Activated naive CD8-positive, alpha-beta T cell treated with anti-CD3 and anti-CD28 coated beads, Interleukin-2, amount 50 U/mL, for 24 hours (primary cell): Measurements from ENCODE around the gene RPS14.
A peak's percentile ranks its signal among the peaks of the same experiment; 100 is the strongest.

Source experiments
- ATAC-seq: fragments of 150-1000 bp; cut with Tn5 transposase; one replicate; pipeline ENCODE4 v1.10.0; 2021
- DNase-seq: peaks from one replicate; pipeline ENCODE4 v3.0.0; 2021
- H3K27ac Mint-ChIP-seq: one replicate; pipeline ENCODE4 v1.8.0; 2021; ENCODE audit warnings: mild to moderate bottlenecking, mixed read lengths
- H3K27me3 Mint-ChIP-seq: one replicate; pipeline ENCODE4 v1.8.0; 2021; ENCODE audit warnings: mixed read lengths
- H3K36me3 Mint-ChIP-seq: one replicate; pipeline ENCODE4 v1.8.0; 2021; ENCODE audit warnings: low read depth, mixed read lengths
- H3K4me1 Mint-ChIP-seq: one replicate; pipeline ENCODE4 v1.8.0; 2021; ENCODE audit warnings: mixed read lengths
- H3K4me3 Mint-ChIP-seq: one replicate; pipeline ENCODE4 v1.8.0; 2021; ENCODE audit warnings: mild to moderate bottlenecking, moderate library complexity, mixed read lengths
- H3K9me3 Mint-ChIP-seq: one replicate; pipeline ENCODE4 v1.8.0; 2021; ENCODE audit warnings: mixed read lengths

RPS14 gene

DNA sequence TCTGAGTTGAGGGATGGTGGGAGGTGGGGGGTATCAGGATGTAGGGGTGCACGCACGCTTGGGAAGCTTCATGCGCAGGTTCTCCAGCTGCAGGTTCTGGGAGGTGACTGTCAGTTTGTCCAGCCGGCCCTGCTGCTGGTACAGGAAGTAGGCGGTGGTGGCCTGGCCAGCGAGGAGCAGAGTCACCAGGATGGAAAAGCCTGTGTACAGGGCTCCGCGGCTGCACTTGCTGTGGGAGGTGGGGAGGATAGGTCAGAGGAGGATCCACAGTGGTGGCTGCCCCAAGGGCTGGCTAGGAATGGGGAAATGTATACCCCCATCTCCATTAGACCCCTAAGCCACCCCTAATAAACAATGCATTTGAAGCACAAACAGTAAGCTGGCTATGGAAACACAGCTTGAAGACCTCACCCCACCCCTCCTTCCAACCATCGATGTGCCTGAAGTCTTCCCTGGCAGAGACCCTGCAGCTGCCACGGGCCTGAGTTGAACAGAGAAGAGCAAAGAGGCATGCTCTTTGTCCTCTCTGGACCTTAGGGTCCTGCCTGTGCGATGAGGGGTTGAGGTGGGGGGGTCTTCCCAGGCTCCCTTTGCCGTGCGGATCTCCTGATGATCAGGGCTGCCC is 42.3 kb downstream of the RPS14 start:
- Mint-ChIP-seq H3K36me3 (peaks cover 47% of the 10 kb centered on the region), H3K27me3 (no peaks in the 10 kb centered on the region), H3K27ac (no peak overlapping the region), H3K4me3 (peak overlapping the region; percentile 1), H3K4me1 (peaks cover 32% of the 10 kb centered on the region), H3K9me3 (no peaks in the 10 kb centered on the region)
- DNase-seq (no peak), ATAC-seq (no peak)

DNA sequence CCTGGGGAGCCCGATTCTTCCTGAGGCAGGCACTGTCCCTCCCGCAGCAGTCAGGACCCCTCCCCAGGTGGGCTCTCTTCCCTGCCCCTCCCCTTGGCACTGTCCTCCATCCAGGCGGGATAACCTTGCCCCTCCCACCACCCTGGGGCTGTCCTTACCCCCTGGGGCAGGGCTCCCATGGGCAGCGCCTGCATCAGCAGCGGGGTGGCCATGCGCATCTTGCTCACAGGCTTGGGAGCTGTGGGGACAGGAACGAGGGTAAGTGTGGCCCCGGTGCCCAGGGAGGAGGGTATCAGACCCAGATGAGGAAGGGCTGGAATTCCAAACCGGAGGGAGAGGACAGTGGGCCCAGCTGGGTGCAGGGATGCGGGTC is 42.8 kb downstream of the RPS14 start:
- no peak overlapping the region for H3K4me3 Mint-ChIP-seq
- H3K27ac Mint-ChIP-seq = no peak overlapping the region
- peaks cover 48% of the 10 kb centered on the region for H3K36me3 Mint-ChIP-seq
- DNase-seq (no peak), ATAC-seq (no peak)
- H3K9me3 Mint-ChIP-seq = no peaks in the 10 kb centered on the region
- no peaks in the 10 kb centered on the region for H3K27me3 Mint-ChIP-seq
- peaks cover 32% of the 10 kb centered on the region for H3K4me1 Mint-ChIP-seq

DNA sequence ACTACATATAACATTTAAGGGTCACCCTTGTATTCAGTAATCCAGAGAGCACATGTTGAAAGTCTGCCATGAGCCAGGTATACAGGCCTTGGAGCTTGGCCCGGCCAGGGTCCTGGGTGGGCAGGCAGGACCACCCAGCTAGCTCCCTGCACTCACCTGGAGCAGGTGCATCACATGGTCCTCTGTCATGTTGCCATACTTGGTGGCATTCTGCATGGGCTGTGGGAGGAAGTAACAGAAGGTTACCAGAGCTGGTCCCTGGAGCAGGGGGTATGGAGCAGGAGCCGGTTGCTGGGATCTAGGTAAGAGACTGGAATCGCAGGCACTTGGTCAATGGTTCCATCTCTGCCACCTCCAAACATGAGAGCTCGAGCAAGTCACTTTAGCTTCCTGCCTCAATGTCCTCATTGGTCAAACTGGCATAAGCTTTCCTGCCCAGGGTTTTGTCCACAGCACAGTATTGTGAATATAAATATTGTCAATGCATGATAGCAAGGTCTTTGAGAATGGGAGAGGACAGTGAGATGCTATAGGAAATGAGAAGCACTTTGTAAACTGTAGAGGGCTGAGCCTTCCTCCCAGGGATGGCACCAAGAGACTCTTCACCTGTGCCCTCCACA is 43.3 kb downstream of the RPS14 start:
- Mint-ChIP-seq H3K4me1 (peaks cover 28% of the 10 kb centered on the region), H3K36me3 (peaks cover 52% of the 10 kb centered on the region), H3K9me3 (no peaks in the 10 kb centered on the region), H3K27me3 (no peaks in the 10 kb centered on the region), H3K27ac (no peak overlapping the region), H3K4me3 (no peak overlapping the region)
- DNase-seq (no peak), ATAC-seq (no peak)

DNA sequence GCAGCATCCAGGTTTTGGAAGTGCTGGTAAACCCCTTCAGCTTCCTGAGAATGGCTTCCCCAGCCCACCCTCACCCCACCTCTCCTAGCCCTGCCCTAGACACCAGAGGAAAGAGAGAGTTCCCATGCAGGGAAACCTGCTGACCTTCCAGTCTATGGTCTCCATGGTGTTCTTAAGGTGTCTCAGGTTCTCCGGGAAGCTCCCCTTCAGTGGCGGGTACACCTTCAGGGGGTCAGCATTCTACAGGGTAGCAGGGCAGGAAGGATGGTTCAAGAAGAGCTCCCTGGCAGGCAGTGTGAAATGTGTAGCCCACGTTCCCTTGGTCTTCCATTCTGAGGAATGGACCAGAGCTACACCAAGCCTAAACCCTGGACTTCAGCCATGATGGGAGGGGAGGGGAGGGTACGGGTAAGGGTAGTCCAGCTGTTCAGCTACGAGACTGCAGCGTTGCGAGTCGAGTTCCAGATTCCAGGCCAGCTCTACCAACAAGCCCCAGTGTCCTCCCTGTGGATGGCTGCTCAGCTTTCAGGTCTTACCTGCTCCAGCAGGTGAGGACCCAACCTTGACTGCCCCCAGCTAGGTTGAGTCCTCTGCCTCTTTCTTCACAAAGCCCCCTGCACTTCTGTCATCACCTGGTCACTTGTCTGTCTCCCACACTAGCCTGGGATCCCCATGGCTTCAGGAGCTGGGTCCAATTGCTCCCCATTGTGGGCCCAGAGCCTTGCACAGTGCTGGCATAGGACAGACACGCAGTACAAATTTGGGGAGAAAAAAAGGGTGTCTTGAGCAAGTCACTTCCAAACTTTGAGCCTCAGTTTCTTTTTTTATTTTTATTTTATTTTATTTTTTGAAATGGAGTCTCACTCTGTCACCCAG is 44.4 kb downstream of the RPS14 start:
- H3K27me3 Mint-ChIP-seq = no peaks in the 10 kb centered on the region
- peaks cover 18% of the 10 kb centered on the region for H3K4me1 Mint-ChIP-seq
- H3K36me3 Mint-ChIP-seq = peaks cover 50% of the 10 kb centered on the region
- no peaks in the 10 kb centered on the region for H3K9me3 Mint-ChIP-seq
- H3K4me3 Mint-ChIP-seq = no peak overlapping the region
- H3K27ac Mint-ChIP-seq = no peak overlapping the region
- DNase-seq = no peak
- no peak for ATAC-seq

DNA sequence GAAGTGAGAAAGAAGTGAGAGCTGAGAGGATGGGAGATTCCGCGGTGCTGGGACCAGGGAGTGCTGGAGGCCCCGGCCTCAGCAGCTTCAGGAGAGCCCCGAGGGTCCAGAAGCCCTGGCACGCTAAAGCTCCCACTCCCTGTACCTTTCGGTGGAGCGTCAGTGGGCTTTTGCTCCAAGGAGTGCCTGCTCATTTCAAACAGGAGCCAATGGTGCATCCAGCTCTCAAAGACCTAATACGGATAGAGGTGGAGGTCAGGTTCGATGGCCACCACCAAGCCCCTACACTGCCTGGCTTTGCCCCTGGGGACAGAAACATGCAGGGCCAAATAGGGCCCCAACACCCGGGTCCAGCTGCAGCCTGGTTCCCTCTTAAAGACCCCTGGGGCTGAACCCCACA is 45.0 kb downstream of the RPS14 start:
- no peak for ATAC-seq

DNA sequence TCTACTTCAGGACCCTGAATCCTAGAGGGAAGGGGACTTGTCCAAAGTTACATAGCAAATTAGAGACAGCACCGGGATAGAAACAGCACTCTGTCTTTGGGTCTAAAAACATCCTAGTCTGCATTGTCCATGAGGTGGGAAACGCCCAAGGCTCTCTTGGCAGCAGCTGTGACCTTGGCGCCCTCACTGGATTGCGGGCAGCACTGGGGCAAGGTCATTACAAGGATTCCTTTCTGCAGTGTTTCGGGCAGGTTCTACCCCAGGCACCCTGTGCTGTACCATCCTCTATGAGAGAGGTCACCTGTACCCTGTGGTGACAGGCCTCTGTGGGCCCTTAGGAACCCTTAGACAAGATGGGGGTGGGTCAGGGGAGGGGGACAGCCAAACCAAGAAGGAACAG is 45.4 kb downstream of the RPS14 start:
- H3K27ac Mint-ChIP-seq = no peak overlapping the region

More for the DNA sequence above, 45.0 kb downstream of the RPS14 start:
- Mint-ChIP-seq H3K4me1 (peaks cover 11% of the 10 kb centered on the region), H3K27me3 (no peaks in the 10 kb centered on the region), H3K4me3 (no peak overlapping the region), H3K36me3 (peaks cover 49% of the 10 kb centered on the region), H3K27ac (no peak overlapping the region), H3K9me3 (no peaks in the 10 kb centered on the region)
- no peak for DNase-seq

DNA sequence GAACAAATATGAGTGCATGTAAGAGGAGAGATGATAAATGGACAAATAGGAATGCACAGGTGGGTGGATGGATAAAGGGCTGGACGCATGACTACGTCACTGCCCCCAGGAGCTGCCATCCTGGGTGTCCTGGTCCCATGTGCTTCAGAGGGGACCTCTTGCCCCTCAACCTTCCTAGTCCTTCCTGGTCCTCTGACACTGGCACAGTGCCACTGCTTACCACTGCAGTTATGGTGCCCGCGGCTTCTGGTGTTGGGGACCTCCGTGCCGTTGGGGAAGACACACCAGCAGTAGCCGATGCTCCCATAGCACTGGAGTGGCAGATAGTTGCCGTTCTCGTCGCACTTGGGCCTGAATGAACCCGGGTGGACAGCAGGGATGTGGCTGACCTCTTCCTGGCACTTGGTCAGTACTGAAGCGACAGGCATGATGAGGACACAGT is 46.6 kb downstream of the RPS14 start:
- Mint-ChIP-seq H3K4me3 (peak overlapping the region; percentile 0), H3K36me3 (peaks cover 54% of the 10 kb centered on the region), H3K27me3 (no peaks in the 10 kb centered on the region), H3K9me3 (no peaks in the 10 kb centered on the region), H3K4me1 (peaks cover 2% of the 10 kb centered on the region), H3K27ac (peak overlapping the region; percentile 45)
- no peak for DNase-seq
- ATAC-seq = no peak

More for the DNA sequence above, 45.4 kb downstream of the RPS14 start:
- H3K4me3 Mint-ChIP-seq = no peak overlapping the region
- peaks cover 11% of the 10 kb centered on the region for H3K4me1 Mint-ChIP-seq
- DNase-seq (no peak), ATAC-seq (no peak)
- no peaks in the 10 kb centered on the region for H3K27me3 Mint-ChIP-seq
- H3K36me3 Mint-ChIP-seq = peaks cover 50% of the 10 kb centered on the region
- H3K9me3 Mint-ChIP-seq = no peaks in the 10 kb centered on the region

DNA sequence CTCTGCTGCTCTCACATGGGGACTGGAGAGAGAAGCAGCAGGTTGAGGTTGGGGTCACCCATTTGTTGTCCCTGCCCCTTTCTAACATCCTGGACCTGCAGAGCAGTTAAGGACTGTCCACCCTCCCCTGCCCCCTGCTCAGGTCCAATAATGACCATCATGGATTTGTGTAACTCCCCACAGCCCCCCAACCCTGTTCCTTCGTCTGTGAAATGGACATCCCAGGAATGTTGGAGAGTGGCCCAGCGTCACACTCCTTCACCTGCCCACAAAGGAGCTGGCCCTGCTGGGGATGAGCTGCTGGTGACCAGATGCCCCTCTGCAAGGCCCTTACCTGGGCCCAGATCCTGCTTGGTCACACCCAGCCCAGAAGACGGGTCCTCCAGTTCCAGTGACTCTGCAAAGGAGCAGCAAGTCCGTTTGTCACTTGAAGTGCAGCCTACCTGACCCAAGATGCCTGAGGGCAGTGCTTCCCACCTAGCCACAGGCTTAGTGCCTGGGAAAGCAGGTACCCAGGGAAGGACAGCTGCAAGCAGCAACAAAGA is 47.2 kb downstream of the RPS14 start:
- ATAC-seq (no peak), DNase-seq (no peak)
- Mint-ChIP-seq H3K36me3 (peaks cover 55% of the 10 kb centered on the region), H3K27me3 (no peaks in the 10 kb centered on the region), H3K27ac (peak overlapping the region; percentile 45), H3K4me1 (no peaks in the 10 kb centered on the region), H3K9me3 (no peaks in the 10 kb centered on the region), H3K4me3 (peak overlapping the region; percentile 0)

DNA sequence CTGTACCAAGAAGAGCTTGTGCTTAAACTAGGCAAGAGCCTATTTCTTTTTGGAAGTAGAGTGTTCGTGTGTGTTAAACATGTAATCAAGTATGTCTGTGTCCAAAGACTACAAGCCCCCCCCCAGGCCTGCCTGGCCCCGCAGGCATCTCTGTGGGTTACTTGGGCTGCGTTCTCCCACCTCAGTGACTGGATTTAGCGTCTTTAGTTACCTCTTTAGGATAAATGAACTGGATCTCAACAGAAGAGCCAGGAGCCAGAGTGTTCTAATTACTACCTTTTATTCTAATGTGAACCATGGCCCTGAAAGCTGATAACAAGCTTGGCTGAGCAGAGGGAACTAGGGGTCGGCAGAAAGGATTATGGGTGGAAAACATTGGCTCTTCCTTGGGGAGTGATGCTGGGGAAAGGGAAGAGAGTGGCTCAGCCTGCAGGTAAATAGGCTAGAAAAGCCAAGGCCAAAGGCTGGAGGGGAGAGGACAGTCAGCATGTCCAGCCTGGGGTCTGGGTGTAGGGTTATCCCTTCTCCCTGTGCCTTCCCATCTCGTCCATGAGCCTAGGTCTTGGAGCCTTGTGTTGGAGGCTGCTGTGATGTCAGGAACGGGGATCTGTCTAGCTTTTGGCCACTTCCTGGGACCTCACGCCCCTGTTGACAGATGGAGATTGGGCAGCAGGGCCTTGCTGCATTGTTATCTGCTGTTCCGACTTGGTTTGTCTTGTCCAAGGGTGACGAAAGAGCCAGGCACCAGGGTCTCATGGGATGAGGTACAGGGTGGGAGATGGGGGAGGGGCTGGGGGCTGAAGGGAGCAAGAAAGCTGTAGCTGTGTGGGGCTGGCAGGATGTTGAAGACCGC is 47.9 kb downstream of the RPS14 start:
- Mint-ChIP-seq H3K9me3 (no peaks in the 10 kb centered on the region), H3K36me3 (peaks cover 51% of the 10 kb centered on the region), H3K4me1 (no peaks in the 10 kb centered on the region), H3K4me3 (no peak overlapping the region), H3K27me3 (no peaks in the 10 kb centered on the region), H3K27ac (peak overlapping the region; percentile 75)
- DNase-seq = no peak
- ATAC-seq = no peak

DNA sequence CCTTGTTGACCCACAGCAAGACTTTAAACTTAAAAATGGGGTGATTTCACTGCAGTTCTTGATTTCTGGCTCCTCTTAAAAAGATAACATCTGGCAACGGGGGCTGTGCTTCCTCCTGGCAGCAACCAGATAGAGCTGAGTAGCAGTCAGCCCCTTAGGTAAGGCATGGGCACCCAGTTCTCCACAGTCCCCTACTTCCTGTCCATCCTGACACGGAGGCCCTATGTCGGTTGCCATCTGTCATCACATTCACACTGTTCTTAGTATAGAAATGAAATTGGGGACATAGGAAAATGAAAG is 48.5 kb downstream of the RPS14 start:
- H3K4me1 Mint-ChIP-seq = no peaks in the 10 kb centered on the region
- peaks cover 52% of the 10 kb centered on the region for H3K36me3 Mint-ChIP-seq
- DNase-seq = no peak
- H3K27me3 Mint-ChIP-seq = no peaks in the 10 kb centered on the region
- H3K27ac Mint-ChIP-seq = peak overlapping the region; percentile 75
- no peaks in the 10 kb centered on the region for H3K9me3 Mint-ChIP-seq
- ATAC-seq = no peak
- H3K4me3 Mint-ChIP-seq = no peak overlapping the region

DNA sequence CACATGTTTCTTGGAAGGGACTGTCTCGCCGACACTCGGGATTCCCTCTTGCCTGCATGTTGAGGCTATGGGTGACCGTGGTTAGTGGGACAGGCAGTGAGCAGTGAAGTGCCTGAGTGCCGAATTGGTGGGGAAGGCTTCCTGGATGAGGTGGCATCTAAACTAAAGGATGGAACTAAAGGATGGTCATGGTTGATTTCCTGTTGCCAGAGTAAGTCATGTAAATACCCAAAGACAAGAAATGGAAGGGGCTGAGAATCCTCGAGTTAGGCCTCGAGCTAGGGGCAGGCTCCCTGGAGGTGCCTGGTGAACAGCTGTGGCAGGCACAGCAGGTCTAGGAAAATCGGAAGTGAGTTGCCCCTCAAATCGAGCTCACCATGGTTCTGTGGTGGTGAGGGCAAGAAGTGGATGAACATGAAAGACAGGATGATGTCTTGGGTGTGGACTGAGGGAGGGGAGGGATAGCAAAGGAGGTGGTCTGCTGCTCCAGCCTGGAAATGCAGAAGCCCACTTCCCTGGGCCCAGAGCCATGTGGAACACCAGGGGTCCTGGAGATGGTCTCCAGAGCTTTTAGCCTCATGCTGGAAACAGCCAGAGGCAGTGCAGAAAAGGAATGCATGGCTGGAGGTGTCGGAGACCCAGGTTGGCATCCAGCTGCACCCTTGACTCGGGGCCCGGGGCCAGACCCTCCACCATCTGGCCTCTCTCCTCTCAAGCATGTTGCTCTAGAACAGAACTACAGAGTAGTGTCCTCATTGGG is 49.0 kb downstream of the RPS14 start:
- DNase-seq (no peak), ATAC-seq (no peak)
- H3K27ac Mint-ChIP-seq = peak overlapping the region; percentile 75
- H3K9me3 Mint-ChIP-seq = no peaks in the 10 kb centered on the region
- no peaks in the 10 kb centered on the region for H3K27me3 Mint-ChIP-seq
- no peaks in the 10 kb centered on the region for H3K4me1 Mint-ChIP-seq
- no peak overlapping the region for H3K4me3 Mint-ChIP-seq
- peaks cover 54% of the 10 kb centered on the region for H3K36me3 Mint-ChIP-seq

DNA sequence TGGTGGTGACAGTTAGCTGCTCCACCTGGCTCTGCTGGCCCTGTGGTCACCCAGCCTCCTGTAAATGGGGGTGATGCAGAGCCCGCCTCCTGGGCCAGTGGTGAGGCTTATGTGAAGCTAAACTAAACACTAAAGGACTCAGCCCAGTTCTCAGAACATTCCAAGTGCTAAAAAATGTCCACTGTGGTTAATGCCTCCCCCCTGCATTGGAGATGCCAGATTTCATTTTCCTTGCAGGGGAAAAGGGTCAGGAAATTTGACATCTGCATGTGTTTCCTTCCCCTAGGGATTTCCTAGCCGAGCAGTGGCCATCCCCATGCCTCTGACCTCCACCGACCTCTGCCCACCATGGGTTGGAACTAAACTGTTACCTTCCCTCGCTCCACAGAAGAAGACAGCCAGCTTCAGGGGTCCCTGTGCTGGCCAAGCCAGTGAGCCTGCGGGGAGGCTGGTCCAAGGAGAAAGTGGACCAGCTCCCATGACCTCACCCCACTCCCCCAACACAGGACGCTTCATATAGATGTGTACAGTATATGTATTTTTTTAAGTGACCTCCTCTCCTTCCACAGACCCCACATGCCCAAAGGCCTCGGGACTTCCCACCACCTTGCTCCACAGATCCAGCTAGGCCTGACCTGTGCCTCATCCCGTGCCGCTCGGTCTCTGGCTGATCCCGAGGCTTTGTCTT is 49.9 kb downstream of the RPS14 start:
- ATAC-seq (no peak), DNase-seq (no peak)
- Mint-ChIP-seq H3K4me1 (no peaks in the 10 kb centered on the region), H3K4me3 (no peak overlapping the region), H3K36me3 (peaks cover 59% of the 10 kb centered on the region), H3K27ac (peak overlapping the region; percentile 70), H3K9me3 (no peaks in the 10 kb centered on the region), H3K27me3 (no peaks in the 10 kb centered on the region)
